ENCODE data around the gene CCT6A.
"Not testable (repeated sequence)": the region's sequence is repeated elsewhere in the genome, so short reads cannot be mapped to it uniquely, and the experiment has no call there.

CCT6A gene

GRCh38 chr7:56078196-56078595 lies 26.6 kb downstream of the CCT6A start:
- peaks cover 4% of the 10 kb centered on the region for H3K4me1 Mint-ChIP-seq (ENCODE audit: low read depth)
- peak; percentile 21 for DNase-seq
- no peaks in the 10 kb centered on the region for H3K9me3 Mint-ChIP-seq
- H3K27ac Mint-ChIP-seq: no peak overlapping the region
- H3K4me3 Mint-ChIP-seq: no peak overlapping the region
- H3K27me3 Mint-ChIP-seq: no peaks in the 10 kb centered on the region
- H3K36me3 Mint-ChIP-seq (ENCODE audit: low read depth): peaks cover 85% of the 10 kb centered on the region

- H3K36me3 Mint-ChIP-seq (ENCODE audit: low read depth): peaks cover 83% of the 10 kb centered on the region
- no peaks in the 10 kb centered on the region for H3K27me3 Mint-ChIP-seq
- no peak overlapping the region for H3K4me3 Mint-ChIP-seq
- no peaks in the 10 kb centered on the region for H3K4me1 Mint-ChIP-seq (ENCODE audit: low read depth)
- H3K27ac Mint-ChIP-seq: peak overlapping the region; percentile 26
- no peak for DNase-seq
- H3K9me3 Mint-ChIP-seq: no peaks in the 10 kb centered on the region
Observed at GRCh38 chr7:56079450-56080185, 28.1 kb downstream of the CCT6A start.

- not testable (repeated sequence) for DNase-seq; H3K9me3 Mint-ChIP-seq; H3K4me1 Mint-ChIP-seq (ENCODE audit: low read depth); H3K27me3 Mint-ChIP-seq; H3K4me3 Mint-ChIP-seq
- peak overlapping the region; percentile 44 for H3K27ac Mint-ChIP-seq
- peaks cover 85% of the 10 kb centered on the region for H3K36me3 Mint-ChIP-seq (ENCODE audit: low read depth)
Observed at GRCh38 chr7:56080726-56081435, 29.3 kb downstream of the CCT6A start.

GRCh38 chr7:56081626-56082340 lies 30.2 kb downstream of the CCT6A start:
- H3K36me3 Mint-ChIP-seq (ENCODE audit: low read depth): peaks cover 86% of the 10 kb centered on the region
- DNase-seq: no peak
- H3K27ac Mint-ChIP-seq: peak overlapping the region; percentile 34
- H3K9me3 Mint-ChIP-seq: no peaks in the 10 kb centered on the region
- H3K4me1 Mint-ChIP-seq (ENCODE audit: low read depth): no peaks in the 10 kb centered on the region
- H3K4me3 Mint-ChIP-seq: no peak overlapping the region
- H3K27me3 Mint-ChIP-seq: no peaks in the 10 kb centered on the region

- H3K27ac Mint-ChIP-seq: peak overlapping the region; percentile 64
Observed at GRCh38 chr7:56083150-56083785, 31.7 kb downstream of the CCT6A start.

GRCh38 chr7:56086761-56087160 lies 35.2 kb downstream of the CCT6A start:
- no peaks in the 10 kb centered on the region for H3K9me3 Mint-ChIP-seq
- no peak overlapping the region for H3K4me3 Mint-ChIP-seq
- no peaks in the 10 kb centered on the region for H3K4me1 Mint-ChIP-seq (ENCODE audit: low read depth)
- peaks cover 71% of the 10 kb centered on the region for H3K36me3 Mint-ChIP-seq (ENCODE audit: low read depth)
- H3K27ac Mint-ChIP-seq: no peak overlapping the region
- no peak for DNase-seq
- H3K27me3 Mint-ChIP-seq: no peaks in the 10 kb centered on the region

More at GRCh38 chr7:56083150-56083785, 31.7 kb downstream of the CCT6A start:
- Mint-ChIP-seq H3K4me3 (no peak overlapping the region), H3K27me3 (no peaks in the 10 kb centered on the region), H3K9me3 (no peaks in the 10 kb centered on the region), H3K36me3 (ENCODE audit: low read depth) (peaks cover 90% of the 10 kb centered on the region), H3K4me1 (ENCODE audit: low read depth) (no peaks in the 10 kb centered on the region)
- DNase-seq: no peak

- DNase-seq: no peak
Observed at GRCh38 chr7:56087445-56087844, 35.9 kb downstream of the CCT6A start.

GRCh38 chr7:56091591-56091990 lies 40.0 kb downstream of the CCT6A start:
- H3K27ac Mint-ChIP-seq: no peak overlapping the region
- H3K4me1 Mint-ChIP-seq (ENCODE audit: low read depth): no peaks in the 10 kb centered on the region
- no peak for DNase-seq
- no peaks in the 10 kb centered on the region for H3K27me3 Mint-ChIP-seq
- peaks cover 36% of the 10 kb centered on the region for H3K36me3 Mint-ChIP-seq (ENCODE audit: low read depth)
- H3K4me3 Mint-ChIP-seq: no peak overlapping the region
- H3K9me3 Mint-ChIP-seq: no peaks in the 10 kb centered on the region

More at GRCh38 chr7:56087445-56087844, 35.9 kb downstream of the CCT6A start:
- Mint-ChIP-seq H3K27me3 (no peaks in the 10 kb centered on the region), H3K9me3 (no peaks in the 10 kb centered on the region), H3K4me1 (ENCODE audit: low read depth) (no peaks in the 10 kb centered on the region), H3K27ac (no peak overlapping the region), H3K4me3 (no peak overlapping the region), H3K36me3 (ENCODE audit: low read depth) (peaks cover 67% of the 10 kb centered on the region)

- H3K36me3 Mint-ChIP-seq (ENCODE audit: low read depth): peaks cover 34% of the 10 kb centered on the region
- not testable (repeated sequence) for DNase-seq; H3K4me3 Mint-ChIP-seq; H3K27ac Mint-ChIP-seq; H3K4me1 Mint-ChIP-seq (ENCODE audit: low read depth); H3K9me3 Mint-ChIP-seq; H3K27me3 Mint-ChIP-seq
Observed at GRCh38 chr7:56092388-56092787, 40.8 kb downstream of the CCT6A start.

- no peak for DNase-seq
- no peaks in the 10 kb centered on the region for H3K4me1 Mint-ChIP-seq (ENCODE audit: low read depth)
- H3K27ac Mint-ChIP-seq: no peak within 1 kb of the TSS
- H3K36me3 Mint-ChIP-seq (ENCODE audit: low read depth): peaks cover 34% of the 10 kb centered on the region
- H3K4me3 Mint-ChIP-seq: no peak within 1 kb of the TSS
- no peaks in the 10 kb centered on the region for H3K9me3 Mint-ChIP-seq
- H3K27me3 Mint-ChIP-seq: no peaks in the 10 kb centered on the region
Observed at GRCh38 chr7:56092789-56093531, 41.4 kb downstream of the CCT6A start, which contains the start of gene PHKG1. PHKG1 (minus strand) TSS chr7:56092952; CDS start chr7:56088941, 4,011 bp downstream.

GRCh38 chr7:56097700-56098099 lies 46.1 kb downstream of the CCT6A start:
- H3K9me3 Mint-ChIP-seq: no peaks in the 10 kb centered on the region
- DNase-seq: no peak
- peaks cover 56% of the 10 kb centered on the region for H3K36me3 Mint-ChIP-seq (ENCODE audit: low read depth)
- no peak overlapping the region for H3K4me3 Mint-ChIP-seq
- H3K27me3 Mint-ChIP-seq: no peaks in the 10 kb centered on the region
- no peak overlapping the region for H3K27ac Mint-ChIP-seq
- peaks cover 4% of the 10 kb centered on the region for H3K4me1 Mint-ChIP-seq (ENCODE audit: low read depth)

GRCh38 chr7:56098187-56099008 lies 46.8 kb downstream of the CCT6A start:
- peaks cover 62% of the 10 kb centered on the region for H3K36me3 Mint-ChIP-seq (ENCODE audit: low read depth)
- not testable (repeated sequence) for H3K4me3 Mint-ChIP-seq; H3K27me3 Mint-ChIP-seq; H3K9me3 Mint-ChIP-seq; DNase-seq; H3K4me1 Mint-ChIP-seq (ENCODE audit: low read depth)
- H3K27ac Mint-ChIP-seq: peak overlapping the region; percentile 18

GRCh38 chr7:56099653-56100052 lies 48.1 kb downstream of the CCT6A start:
- no peaks in the 10 kb centered on the region for H3K27me3 Mint-ChIP-seq
- no peak overlapping the region for H3K4me3 Mint-ChIP-seq
- H3K4me1 Mint-ChIP-seq (ENCODE audit: low read depth): peaks cover 15% of the 10 kb centered on the region
- H3K9me3 Mint-ChIP-seq: no peaks in the 10 kb centered on the region
- peaks cover 75% of the 10 kb centered on the region for H3K36me3 Mint-ChIP-seq (ENCODE audit: low read depth)
- H3K27ac Mint-ChIP-seq: no peak overlapping the region
- DNase-seq: no peak
